ENCODE data around the gene ZBTB20. TPM values are rescaled to one million over a fixed set of nuclear protein-coding genes. Genes with fewer than 3 reads are reported as not detected.

Gene ZBTB20
- total RNA-seq, 2 experiments from 2014 or later = 5.1 to 5.3 TPM

DNA sequence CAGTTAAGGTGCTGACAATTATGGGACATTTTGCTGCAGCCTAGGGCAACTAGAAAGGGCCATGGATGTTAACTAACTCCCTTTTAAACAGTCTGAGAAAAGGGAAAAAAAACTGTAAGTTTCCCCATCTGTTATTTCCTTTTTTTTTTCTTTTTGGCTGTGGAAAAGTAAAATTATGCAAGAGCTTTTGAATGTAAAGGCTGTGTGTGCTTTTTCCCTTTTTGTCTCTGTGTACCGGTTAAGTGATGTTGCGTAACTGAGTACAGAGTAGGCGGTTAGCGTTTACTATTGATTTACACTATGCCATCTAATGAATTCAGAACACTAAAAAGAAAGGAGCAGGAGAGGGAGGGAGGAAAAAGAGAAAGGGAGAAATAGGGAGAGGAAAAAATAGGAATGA lies 449.7 kb downstream of the ZBTB20 start:
- POLR2A ChIA-PET = no interaction called here

DNA sequence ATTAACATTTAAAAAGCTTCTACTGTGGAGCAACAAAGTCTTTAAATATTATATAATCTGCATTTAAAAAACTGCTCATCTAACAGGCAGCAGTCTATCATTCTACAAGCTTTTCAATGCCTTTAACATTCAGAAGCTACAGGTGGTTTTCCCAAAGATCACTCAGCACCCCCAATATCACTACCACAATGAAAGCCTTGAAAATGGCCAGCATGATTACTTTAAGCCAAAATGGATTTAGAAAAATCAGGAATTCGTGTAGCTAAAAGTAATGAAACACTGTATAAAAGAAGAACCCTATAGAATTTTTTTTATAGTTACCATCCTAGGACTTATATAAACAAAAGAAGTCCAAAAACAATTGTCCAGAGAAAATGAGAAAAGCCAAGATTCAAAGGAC lies 452.8 kb downstream of the ZBTB20 start:
- Mint-ChIP-seq H3K27ac (no peak overlapping the region), H3K4me3 (no peak overlapping the region), H3K4me1 (ENCODE audit: low read depth) (peaks cover 7% of the 10 kb centered on the region), H3K36me3 (ENCODE audit: low read depth) (peaks cover 4% of the 10 kb centered on the region), H3K9me3 (no peaks in the 10 kb centered on the region), H3K27me3 (no peaks in the 10 kb centered on the region)
- DNase-seq (no peak), ATAC-seq (no peak)
- intact Hi-C loops (cut with micrococcal nuclease) = no loop called here
- TF ChIP-seq, protein P1, sequence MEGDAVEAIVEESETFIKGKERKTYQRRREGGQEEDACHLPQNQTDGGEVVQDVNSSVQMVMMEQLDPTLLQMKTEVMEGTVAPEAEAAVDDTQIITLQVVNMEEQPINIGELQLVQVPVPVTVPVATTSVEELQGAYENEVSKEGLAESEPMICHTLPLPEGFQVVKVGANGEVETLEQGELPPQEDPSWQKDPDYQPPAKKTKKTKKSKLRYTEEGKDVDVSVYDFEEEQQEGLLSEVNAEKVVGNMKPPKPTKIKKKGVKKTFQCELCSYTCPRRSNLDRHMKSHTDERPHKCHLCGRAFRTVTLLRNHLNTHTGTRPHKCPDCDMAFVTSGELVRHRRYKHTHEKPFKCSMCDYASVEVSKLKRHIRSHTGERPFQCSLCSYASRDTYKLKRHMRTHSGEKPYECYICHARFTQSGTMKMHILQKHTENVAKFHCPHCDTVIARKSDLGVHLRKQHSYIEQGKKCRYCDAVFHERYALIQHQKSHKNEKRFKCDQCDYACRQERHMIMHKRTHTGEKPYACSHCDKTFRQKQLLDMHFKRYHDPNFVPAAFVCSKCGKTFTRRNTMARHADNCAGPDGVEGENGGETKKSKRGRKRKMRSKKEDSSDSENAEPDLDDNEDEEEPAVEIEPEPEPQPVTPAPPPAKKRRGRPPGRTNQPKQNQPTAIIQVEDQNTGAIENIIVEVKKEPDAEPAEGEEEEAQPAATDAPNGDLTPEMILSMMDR (IDR thresholded peaks at IDR 0.05) = no peak
- ChIA-PET CTCF (interaction anchor here (0.9 kb wide), 1 partner anchor 168 kb away, joined by 3 read pairs; no protein-coding TSS in a partner anchor), POLR2A (no interaction called here)

More for the DNA sequence above, 449.7 kb downstream of the ZBTB20 start:
- CTCF ChIA-PET = no interaction called here
- H3K36me3 Mint-ChIP-seq (ENCODE audit: low read depth) = peaks cover 4% of the 10 kb centered on the region
- ATAC-seq = no peak
- DNase-seq = no peak
- no peak overlapping the region for H3K4me3 Mint-ChIP-seq
- intact Hi-C loops (cut with micrococcal nuclease) = no loop called here
- H3K9me3 Mint-ChIP-seq = no peaks in the 10 kb centered on the region
- no peaks in the 10 kb centered on the region for H3K27me3 Mint-ChIP-seq
- H3K27ac Mint-ChIP-seq = no peak overlapping the region
- peaks cover 8% of the 10 kb centered on the region for H3K4me1 Mint-ChIP-seq (ENCODE audit: low read depth)
- TF ChIP-seq, protein P1 (IDR thresholded peaks at IDR 0.05) = no peak

GRCh38 chr3:114691871-114692270 lies 455.2 kb downstream of the ZBTB20 start:
- ATAC-seq (no peak), DNase-seq (no peak)
- no peak overlapping the region for H3K4me3 Mint-ChIP-seq
- TF ChIP-seq, protein P1 (IDR thresholded peaks at IDR 0.05) = no peak
- POLR2A ChIA-PET = interaction anchor here (0.9 kb wide), 1 partner anchor 9 kb away, joined by 3 read pairs; no protein-coding TSS in a partner anchor
- H3K27ac Mint-ChIP-seq = no peak overlapping the region
- no peaks in the 10 kb centered on the region for H3K27me3 Mint-ChIP-seq
- intact Hi-C loops (cut with micrococcal nuclease) = no loop called here
- CTCF ChIA-PET = interaction anchor here (1.8 kb wide), 1 partner anchor 19 kb away, joined by 4 read pairs; no protein-coding TSS in a partner anchor
- peaks cover 4% of the 10 kb centered on the region for H3K36me3 Mint-ChIP-seq (ENCODE audit: low read depth)
- H3K9me3 Mint-ChIP-seq = no peaks in the 10 kb centered on the region
- H3K4me1 Mint-ChIP-seq (ENCODE audit: low read depth) = peaks cover 12% of the 10 kb centered on the region

- ChIA-PET CTCF (interaction anchor here (1.8 kb wide), 1 partner anchor 20 kb away, joined by 4 read pairs; no protein-coding TSS in a partner anchor), POLR2A (no interaction called here)
- Mint-ChIP-seq H3K36me3 (ENCODE audit: low read depth) (peaks cover 4% of the 10 kb centered on the region), H3K9me3 (no peaks in the 10 kb centered on the region), H3K27ac (no peak overlapping the region), H3K4me3 (no peak overlapping the region), H3K4me1 (ENCODE audit: low read depth) (peaks cover 19% of the 10 kb centered on the region), H3K27me3 (no peaks in the 10 kb centered on the region)
- ATAC-seq = no peak
- intact Hi-C loops (cut with micrococcal nuclease) = no loop called here
- no peak for DNase-seq
- TF ChIP-seq, protein P1 (IDR thresholded peaks at IDR 0.05) = no peak
These were observed 456.2 kb downstream of the ZBTB20 start for GRCh38 chr3:114690911-114691310.

DNA sequence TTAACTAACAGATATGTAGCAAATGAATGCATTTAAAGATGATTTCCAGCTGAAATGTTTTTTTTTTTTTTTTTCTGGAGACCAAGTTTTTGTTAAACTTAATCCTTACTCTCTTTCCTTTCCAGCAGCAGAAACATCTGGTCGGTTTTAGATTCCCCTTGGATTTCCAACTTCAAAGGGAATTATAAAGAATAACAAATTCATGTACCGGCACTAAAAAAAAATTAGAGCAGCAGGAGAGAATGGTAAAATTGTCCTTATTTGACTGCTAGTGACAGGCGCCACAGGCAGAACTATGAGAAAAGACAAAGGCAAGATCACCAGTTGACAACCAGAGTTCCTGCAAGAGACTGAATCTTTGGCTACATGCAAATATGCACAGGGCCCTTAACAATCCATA lies 459.9 kb downstream of the ZBTB20 start:
- H3K27ac Mint-ChIP-seq = no peak overlapping the region
- intact Hi-C loops (cut with micrococcal nuclease) = no loop called here
- TF ChIP-seq, protein P1 (IDR thresholded peaks at IDR 0.05) = no peak
- CTCF ChIA-PET = no interaction called here
- POLR2A ChIA-PET = no interaction called here
- H3K9me3 Mint-ChIP-seq = no peaks in the 10 kb centered on the region
- H3K4me1 Mint-ChIP-seq (ENCODE audit: low read depth) = peaks cover 18% of the 10 kb centered on the region
- no peaks in the 10 kb centered on the region for H3K36me3 Mint-ChIP-seq (ENCODE audit: low read depth)
- DNase-seq = no peak
- no peak overlapping the region for H3K4me3 Mint-ChIP-seq
- H3K27me3 Mint-ChIP-seq = no peaks in the 10 kb centered on the region
- no peak for ATAC-seq

Measured in activated CD8-positive, alpha-beta T cell treated with anti-CD3 and anti-CD28 coated beads for 36 hours (primary cell).